Heart left ventricle (tissue), 16 donors: Measurements from ENCODE around the gene GRM8. TPM values are rescaled to one million over a fixed set of nuclear protein-coding genes. Genes with fewer than 3 reads are reported as not detected.

Experiments
- ATAC-seq, 4 donors: fragments of 200-7000 bp; cut with Tn5 transposase; one replicate each; pipeline ENCODE4 v1.9.1; 2020 to 2022; ENCODE audit warnings: moderate library complexity in 4 of 4, mild to moderate bottlenecking in 3 of 4, moderate number of reproducible peaks in 1 of 4
- DNase-seq, 5 donors: peaks; one replicate each; pipeline ENCODE4 v3.0.0-alpha.2; 2020
- H3K27ac ChIP-seq, 12 donors: fragments of 200-600 bp; sonication (generic) in 4 of 12; one replicate each; pipeline versions ENCODE4 v1.5.0 to v1.8.0; 2016 to 2022; ENCODE audit warnings: mild to moderate bottlenecking in 2 of 12
- H3K27me3 ChIP-seq, 9 donors: fragments of 200-600 bp; sonication (generic) in 2 of 9; one replicate each; pipeline versions ENCODE4 v1.5.1 to v1.8.0; 2016 to 2022; ENCODE audit warnings: mild to moderate bottlenecking in 3 of 9
- H3K36me3 ChIP-seq, 9 donors: fragments of 200-600 bp; sonication (generic) in 2 of 9; one replicate each; pipeline versions ENCODE4 v1.5.0 to v1.8.0; 2018 to 2022; ENCODE audit warnings: mild to moderate bottlenecking in 2 of 9
- H3K4me1 ChIP-seq, 12 donors: fragments of 200-600 bp; sonication (generic) in 4 of 12; one replicate each; pipeline versions ENCODE4 v1.5.0 to v1.8.0; 2016 to 2022; ENCODE audit warnings: mild to moderate bottlenecking in 3 of 12
- H3K4me3 ChIP-seq, 12 donors: fragments of 200-600 bp; sonication (generic) in 4 of 12; one replicate each; pipeline versions ENCODE4 v1.5.0 to v1.8.0; 2017 to 2022; ENCODE audit warnings: mild to moderate bottlenecking in 9 of 12, moderate library complexity in 4 of 12
- H3K9me3 ChIP-seq, 12 donors: fragments of 200-600 bp; sonication (generic) in 4 of 12; one replicate each; pipeline versions ENCODE4 v1.5.0 to v1.8.0; 2016 to 2022; ENCODE audit warnings: mild to moderate bottlenecking in 1 of 12
- POLR2A ChIP-seq, 2 donors: fragments of 450-650 bp; IDR thresholded peaks; one replicate each; pipeline ENCODE4 v1.6.1; 2017; ENCODE audit warnings: antibody characterized with exemption in 2 of 2, mild to moderate bottlenecking in 2 of 2, moderate library complexity in 2 of 2
- WGBS, 4 donors: extraction: QIAGEN DNeasy Blood & Tissue Kit in 2 of 4; methylation state at CpG; one replicate each; pipeline versions ENCODE4 v1.1.5 to v1.1.7; 2013 to 2018; 5-methylcytosine and 5-hydroxymethylcytosine counted together
- intact Hi-C, 10 donors: fragments of 100-400 bp; cut with DNase I; formaldehyde crosslinking; loops; one replicate each; pipeline versions ENCODE4 v1.11.1 to v1.14.2; 2022
- polyA plus RNA-seq, 2 donors: library from polyadenylated mRNA; stranded (reverse); fragments of 200-250 nt; gene quantifications; one replicate each; pipeline ENCODE4 v1.2.3, GENCODE V29; 2013
- total RNA-seq, 9 donors: library from RNA; depleted of rRNA in 2 of 9; stranded (reverse); fragments of >200 nt in 2 of 9; fragmentation: NEBNext Ultra II Directional in 3 of 9; extraction: Animal tissue kit (Norgen Biotek cat#: 25700) in 3 of 9; gene quantifications; one replicate each; pipeline versions ENCODE4 v1.1.0 to v1.2.4, GENCODE V29; 2016 to 2023
- TF ChIP-seq, protein P1 (sequence below), 12 donors: fragments of 200-600 bp; sonication (generic) in 4 of 12; IDR thresholded peaks; one replicate each; pipeline versions ENCODE4 v1.5.0 to v1.8.0; 2018 to 2022; ENCODE audit warnings: antibody characterized with exemption in 12 of 12, mild to moderate bottlenecking in 5 of 12
- donor health status: ischemic (EF 13 %, LVEDD 7.1; RV severe dilation, severe dysfunction).
- donor health status: healthy with polysubstance abuse.
- donor health status: DM: no; HTN: yes; CAD: no.
- donor health status: DM: no; HTN: no; CAD: no.
- donor health status: ischemic (EF 25% LVEDD 6.9; RV normal size, moderate dysfunction).
- donor health status: ischemic (EF 25% LVEDD 5.7; RV mildly dilated, moderate dysfunction).
- donor health status: healthy.
- donor health status: DM: yes; HTN: yes; CAD: no.
- donor health status: ischemic (EF 35%, LVEDD 5.7; RV mildly dilated, moderate dysfunction).
- donor health status: nonischemic (EF 11% LVEDD 7.7; RV severe dilation, severe dysfunction).
- donor health status: DM: yes; HTN: yes; CAD: no.
- donor health status: PGD.
- donor health status: ischemic (EF 29% LVEDD 5.4; RV normal size, mild dysfunction).
- donor health status: nonischemic (EF 23%, LVEDD 6.1; RV moderate dilation, normal function).

Gene GRM8
- total and polyA plus RNA-seq, 11 donors, result 0.21 to 0.75 (median 0.32) TPM; not detected in 5

DNA sequence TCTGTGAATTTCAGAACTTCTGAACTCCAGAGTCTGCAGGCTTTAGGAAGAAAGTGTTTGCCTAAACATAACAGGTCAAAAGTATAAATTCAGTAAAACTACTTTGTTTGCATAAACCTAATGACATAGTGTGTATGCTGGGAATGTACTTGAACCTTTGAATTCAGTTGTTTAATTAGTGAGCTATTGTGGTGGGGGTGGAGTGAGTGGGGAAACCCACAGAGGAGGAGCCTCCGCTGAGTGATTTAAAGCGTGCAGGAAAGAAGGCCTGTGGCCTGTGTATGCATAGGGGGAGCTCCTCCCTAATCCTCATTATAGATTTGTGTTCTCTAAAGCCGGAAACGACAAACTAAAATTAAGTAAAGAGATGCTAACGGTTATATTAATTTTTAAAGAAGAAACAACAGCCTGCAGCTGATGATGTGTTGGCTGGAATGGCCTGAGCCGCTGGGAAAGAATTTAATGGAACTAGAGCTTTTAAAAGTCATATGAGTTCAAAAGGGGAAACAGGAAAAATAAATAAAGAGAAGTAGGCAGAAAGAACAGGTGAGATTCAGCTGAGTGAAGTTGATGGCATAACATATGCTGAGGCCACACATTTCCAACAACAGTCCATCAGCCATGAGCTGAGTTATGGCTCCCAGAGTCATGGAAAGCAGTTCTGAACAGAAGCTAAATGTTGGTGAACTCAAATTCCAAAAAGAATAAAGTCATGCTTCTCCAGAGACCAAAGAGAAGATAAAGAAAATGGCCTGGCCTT is 595.0 kb downstream of the GRM8 start:
- H3K4me1 ChIP-seq, result no peaks in the 10 kb centered on the region
- WGBS, 4 donors, result 81 to 90% (median 87%) methylated on average over 6 of the region's 6 CpGs
- no peaks in the 10 kb centered on the region for H3K9me3 ChIP-seq
- no peaks in the 10 kb centered on the region for H3K27me3 ChIP-seq
- TF ChIP-seq, protein P1, sequence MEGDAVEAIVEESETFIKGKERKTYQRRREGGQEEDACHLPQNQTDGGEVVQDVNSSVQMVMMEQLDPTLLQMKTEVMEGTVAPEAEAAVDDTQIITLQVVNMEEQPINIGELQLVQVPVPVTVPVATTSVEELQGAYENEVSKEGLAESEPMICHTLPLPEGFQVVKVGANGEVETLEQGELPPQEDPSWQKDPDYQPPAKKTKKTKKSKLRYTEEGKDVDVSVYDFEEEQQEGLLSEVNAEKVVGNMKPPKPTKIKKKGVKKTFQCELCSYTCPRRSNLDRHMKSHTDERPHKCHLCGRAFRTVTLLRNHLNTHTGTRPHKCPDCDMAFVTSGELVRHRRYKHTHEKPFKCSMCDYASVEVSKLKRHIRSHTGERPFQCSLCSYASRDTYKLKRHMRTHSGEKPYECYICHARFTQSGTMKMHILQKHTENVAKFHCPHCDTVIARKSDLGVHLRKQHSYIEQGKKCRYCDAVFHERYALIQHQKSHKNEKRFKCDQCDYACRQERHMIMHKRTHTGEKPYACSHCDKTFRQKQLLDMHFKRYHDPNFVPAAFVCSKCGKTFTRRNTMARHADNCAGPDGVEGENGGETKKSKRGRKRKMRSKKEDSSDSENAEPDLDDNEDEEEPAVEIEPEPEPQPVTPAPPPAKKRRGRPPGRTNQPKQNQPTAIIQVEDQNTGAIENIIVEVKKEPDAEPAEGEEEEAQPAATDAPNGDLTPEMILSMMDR (IDR thresholded peaks at IDR 0.05), result no peak
- TF ChIP-seq POLR2A (IDR thresholded peaks at IDR 0.05), result no peak
- no peaks in the 10 kb centered on the region for H3K36me3 ChIP-seq
- intact Hi-C loops, result no loop called here
- H3K27ac ChIP-seq, result no peak overlapping the region
- DNase-seq, result no peak
- no peak for ATAC-seq
- H3K4me3 ChIP-seq, result no peak overlapping the region

DNA sequence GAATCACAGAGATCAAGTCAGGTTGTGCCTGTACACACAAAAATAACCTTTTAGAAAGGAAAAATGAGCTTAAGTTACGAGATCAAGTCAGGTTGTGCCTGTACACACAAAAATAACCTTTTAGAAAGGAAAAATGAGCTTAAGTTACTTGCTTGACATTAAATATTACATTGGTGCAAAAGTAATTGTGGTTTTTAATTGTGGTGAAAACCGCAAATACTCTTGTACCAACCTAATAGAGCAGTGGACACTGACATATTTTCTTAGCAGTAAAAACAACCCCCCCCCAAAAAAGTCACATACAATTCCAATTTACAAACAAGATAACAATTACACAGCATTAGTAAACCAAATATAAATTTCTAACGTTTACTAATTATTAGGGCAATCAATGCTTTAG is 595.6 kb downstream of the GRM8 start:
- Histone ChIP-seq H3K27ac (no peak overlapping the region), H3K36me3 (no peaks in the 10 kb centered on the region), H3K27me3 (no peaks in the 10 kb centered on the region), H3K4me1 (no peaks in the 10 kb centered on the region), H3K4me3 (no peak overlapping the region), H3K9me3 (no peaks in the 10 kb centered on the region)
- no peak for DNase-seq
- intact Hi-C loops, result no loop called here
- TF ChIP-seq, protein P1 (IDR thresholded peaks at IDR 0.05), result no peak
- no peak for TF ChIP-seq POLR2A (IDR thresholded peaks at IDR 0.05)
- ATAC-seq, result no peak
- 60 to 79% (median 73%) methylated on average over 3 of the region's 3 CpGs for WGBS, 4 donors

DNA sequence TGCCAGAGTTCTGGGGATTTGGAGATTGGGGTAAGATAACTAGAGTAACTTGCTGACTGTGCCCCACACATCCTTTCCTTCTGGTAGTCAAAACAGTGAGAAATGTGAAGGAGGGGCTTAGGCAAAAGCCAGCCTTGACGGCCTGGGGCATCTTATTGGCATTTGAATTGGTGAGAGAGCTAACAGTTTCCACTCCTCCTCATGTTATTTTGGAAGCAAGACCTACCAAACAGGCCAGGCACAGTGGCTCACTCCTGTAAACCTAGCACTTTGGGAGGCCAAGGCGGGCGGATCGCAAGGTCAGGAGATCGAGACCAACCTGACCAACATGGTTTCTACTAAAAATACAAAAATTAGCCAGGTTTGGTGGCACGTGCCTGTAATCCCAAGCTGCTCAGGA is 596.6 kb downstream of the GRM8 start:
- Histone ChIP-seq H3K4me1 (no peaks in the 10 kb centered on the region), H3K36me3 (no peaks in the 10 kb centered on the region), H3K27me3 (no peaks in the 10 kb centered on the region), H3K9me3 (no peaks in the 10 kb centered on the region), H3K4me3 (no peak overlapping the region), H3K27ac (no peak overlapping the region)
- TF ChIP-seq, protein P1 (IDR thresholded peaks at IDR 0.05), result no peak
- TF ChIP-seq POLR2A (IDR thresholded peaks at IDR 0.05), result no peak
- intact Hi-C loops, result no loop called here
- ATAC-seq (no peak), DNase-seq (no peak)
- WGBS, 4 donors, result 74 to 83% (median 80%) methylated on average over 6 of the region's 6 CpGs

DNA sequence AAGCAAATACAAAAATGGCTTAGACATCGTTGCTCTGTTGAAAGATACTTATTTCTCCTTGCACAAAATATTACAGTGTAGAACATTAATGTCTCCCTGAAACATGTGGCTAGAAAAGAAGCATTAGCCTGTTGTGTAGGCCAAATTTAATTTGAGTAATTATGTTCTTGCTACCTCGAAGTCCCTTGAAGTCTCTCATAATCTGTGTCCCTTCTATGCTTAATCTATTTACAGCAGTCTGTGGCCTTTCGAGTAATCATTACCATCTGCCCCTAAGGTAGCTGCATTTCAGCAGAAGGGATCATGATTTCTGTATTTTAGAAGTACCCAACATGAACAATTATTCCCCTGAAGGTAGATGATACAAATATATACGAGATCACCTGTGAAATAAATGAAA is 615.2 kb downstream of the GRM8 start:
- DNase-seq, result no peak
- no peak for ATAC-seq
- no peak overlapping the region for H3K27ac ChIP-seq
- H3K27me3 ChIP-seq, result no peaks in the 10 kb centered on the region
- H3K4me1 ChIP-seq, result no peaks in the 10 kb centered on the region
- H3K36me3 ChIP-seq, result no peaks in the 10 kb centered on the region
- intact Hi-C loops, result no loop called here
- TF ChIP-seq POLR2A (IDR thresholded peaks at IDR 0.05), result no peak
- TF ChIP-seq, protein P1 (IDR thresholded peaks at IDR 0.05), result no peak
- 74 to 78% (median 76%) methylated on average over 4 of the region's 4 CpGs for WGBS, 4 donors
- peaks cover 0 to 7% (median 0%) of the 10 kb centered on the region in 12 donors for H3K9me3 ChIP-seq
- no peak overlapping the region for H3K4me3 ChIP-seq
